ENCODE measurements around the gene ANKRD40.

Gene ANKRD40

GRCh38 chr17:50735287-50735686 is 27.6 kb upstream of the ANKRD40 start:
- H3K9me2 ChIP-seq (replicated peaks; ENCODE audit: insufficient read depth, low read length), result no peaks in the 10 kb centered on the region
- H2AFZ ChIP-seq (ENCODE audit: low read depth, low read length, severe bottlenecking), result no peak overlapping the region
- H3K27ac ChIP-seq (ENCODE audit: low read depth, low read length), result no peak overlapping the region
- peaks cover 58% of the 10 kb centered on the region for H4K20me1 ChIP-seq (ENCODE audit: low read depth, low read length)
- H3K79me2 ChIP-seq (ENCODE audit: insufficient read depth, low read length), result peaks cover 95% of the 10 kb centered on the region
- H3F3A ChIP-seq (ENCODE audit: insufficient read depth), result peaks cover 6% of the 10 kb centered on the region; the same call in 1 of the 2 replicates
- no peak for TF ChIP-seq EZH2phosphoT487 (conservative IDR thresholded peaks at IDR 0.05; ENCODE audit: low read length)
- TF ChIP-seq CTCF (IDR thresholded peaks at IDR 0.05; ENCODE audit: insufficient read depth, low read length, poor library complexity, severe bottlenecking), result no peak
- no peak overlapping the region for H3K4me3 ChIP-seq (ENCODE audit: insufficient read depth, low read length, poor library complexity, severe bottlenecking)
- H3K36me3 ChIP-seq (ENCODE audit: low read length), result peaks cover 39% of the 10 kb centered on the region
- no peaks in the 10 kb centered on the region for H3K9me3 ChIP-seq (ENCODE audit: insufficient read depth, low read length)
- H3K4me2 ChIP-seq (ENCODE audit: low read depth, low read length, poor library complexity, severe bottlenecking), result no peak overlapping the region
- no peak overlapping the region for H3K9ac ChIP-seq (ENCODE audit: low read length)
- H3K27me3 ChIP-seq (ENCODE audit: low read length), result no peaks in the 10 kb centered on the region

- Histone ChIP-seq H3K4me2 (ENCODE audit: low read depth, low read length, poor library complexity, severe bottlenecking) (no peak overlapping the region), H3K9me3 (ENCODE audit: insufficient read depth, low read length) (no peaks in the 10 kb centered on the region), H3F3A (ENCODE audit: insufficient read depth) (peaks cover 9% of the 10 kb centered on the region), H3K27ac (ENCODE audit: low read depth, low read length) (no peak overlapping the region), H2AFZ (ENCODE audit: low read depth, low read length, severe bottlenecking) (no peak overlapping the region), H3K36me3 (ENCODE audit: low read length) (peaks cover 11% of the 10 kb centered on the region; the same call in 1 of the 2 replicates), H3K4me3 (ENCODE audit: insufficient read depth, low read length, poor library complexity, severe bottlenecking) (no peak overlapping the region), H3K79me2 (ENCODE audit: insufficient read depth, low read length) (peaks cover 100% of the 10 kb centered on the region), H3K9ac (ENCODE audit: low read length) (no peak overlapping the region), H3K9me2 (replicated peaks; ENCODE audit: insufficient read depth, low read length) (no peaks in the 10 kb centered on the region), H4K20me1 (ENCODE audit: low read depth, low read length) (peaks cover 45% of the 10 kb centered on the region), H3K27me3 (ENCODE audit: low read length) (no peaks in the 10 kb centered on the region)
- TF ChIP-seq EZH2phosphoT487 (conservative IDR thresholded peaks at IDR 0.05; ENCODE audit: low read length) (no peak), CTCF (IDR thresholded peaks at IDR 0.05; ENCODE audit: insufficient read depth, low read length, poor library complexity, severe bottlenecking) (no peak)
Observed at GRCh38 chr17:50731575-50732460, 24.1 kb upstream of the ANKRD40 start.

GRCh38 chr17:50728881-50729765 is 21.4 kb upstream of the ANKRD40 start:
- H3K27me3 ChIP-seq (ENCODE audit: low read length), result no peaks in the 10 kb centered on the region
- H3K9ac ChIP-seq (ENCODE audit: low read length), result no peak overlapping the region
- H3K36me3 ChIP-seq (ENCODE audit: low read length), result peaks cover 4% of the 10 kb centered on the region; the same call in 1 of the 2 replicates
- no peak overlapping the region for H3K4me3 ChIP-seq (ENCODE audit: insufficient read depth, low read length, poor library complexity, severe bottlenecking)
- H2AFZ ChIP-seq (ENCODE audit: low read depth, low read length, severe bottlenecking), result no peak overlapping the region
- peaks cover 9% of the 10 kb centered on the region for H3F3A ChIP-seq (ENCODE audit: insufficient read depth)
- H3K9me2 ChIP-seq (replicated peaks; ENCODE audit: insufficient read depth, low read length), result no peaks in the 10 kb centered on the region
- H3K27ac ChIP-seq (ENCODE audit: low read depth, low read length), result no peak overlapping the region
- no peak overlapping the region for H3K4me2 ChIP-seq (ENCODE audit: low read depth, low read length, poor library complexity, severe bottlenecking)
- TF ChIP-seq EZH2phosphoT487 (conservative IDR thresholded peaks at IDR 0.05; ENCODE audit: low read length), result no peak
- no peak for TF ChIP-seq CTCF (IDR thresholded peaks at IDR 0.05; ENCODE audit: insufficient read depth, low read length, poor library complexity, severe bottlenecking)
- H3K9me3 ChIP-seq (ENCODE audit: insufficient read depth, low read length), result no peaks in the 10 kb centered on the region
- H3K79me2 ChIP-seq (ENCODE audit: insufficient read depth, low read length), result peaks cover 100% of the 10 kb centered on the region
- peaks cover 29% of the 10 kb centered on the region for H4K20me1 ChIP-seq (ENCODE audit: low read depth, low read length)

All from SU-DHL-6 (cell line).